ENCODE data around the gene SHMT2. TPM values are rescaled to one million over a fixed set of nuclear protein-coding genes. Genes with fewer than 3 reads are reported as not detected.

The SHMT2 gene
- total RNA-seq, 1 donor from 2014 or later, result 90.2 TPM

GRCh38 chr12:57224973-57225679, 4.4 kb upstream of the SHMT2 start:
- Mint-ChIP-seq H3K36me3 (no peaks in the 10 kb centered on the region), H3K9me3 (peaks cover 7% of the 10 kb centered on the region), H3K4me1 (peaks cover 49% of the 10 kb centered on the region), H3K27me3 (ENCODE audit: insufficient read depth, low read depth) (peaks cover 72% of the 10 kb centered on the region), H3K27ac (no peak overlapping the region), H3K4me3 (peak overlapping the region; percentile 8)
- H3K9me3 ChIP-seq (ENCODE audit: low read depth), result no peaks in the 10 kb centered on the region
- peaks cover 36% of the 10 kb centered on the region for H3F3A ChIP-seq (ENCODE audit: low read depth)
- H3K4me1 ChIP-seq, result peaks cover 41% of the 10 kb centered on the region
- no peaks in the 10 kb centered on the region for H3K36me3 ChIP-seq
- TF ChIP-seq EZH2phosphoT487 (IDR thresholded peaks at IDR 0.05) (peak; percentile 77), EZH2 (IDR thresholded peaks at IDR 0.05) (peak; percentile 93), CTCF (IDR thresholded peaks at IDR 0.05) (peak; percentile 86)
- H4K20me1 ChIP-seq (ENCODE audit: low read depth), result peaks cover 37% of the 10 kb centered on the region
- no peak overlapping the region for H3K27ac ChIP-seq
- H3K4me2 ChIP-seq, result no peak overlapping the region
- no peak overlapping the region for H3K9ac ChIP-seq
- H2AFZ ChIP-seq (replicated peaks), result no peak overlapping the region
- peak; percentile 81 for DNase-seq (ENCODE audit: low spot score)
- H3K27me3 ChIP-seq, result peaks cover 92% of the 10 kb centered on the region
- no peak overlapping the region for H3K4me3 ChIP-seq
- peaks cover 3% of the 10 kb centered on the region for H3K79me2 ChIP-seq (ENCODE audit: low read depth)

GRCh38 chr12:57225680-57226210, 3.8 kb upstream of the SHMT2 start:
- Histone ChIP-seq H3K4me3 (no peak overlapping the region), H3K9me3 (ENCODE audit: low read depth) (no peaks in the 10 kb centered on the region), H3K79me2 (ENCODE audit: low read depth) (peaks cover 9% of the 10 kb centered on the region), H3K4me2 (peak overlapping the region; percentile 90), H3K36me3 (no peaks in the 10 kb centered on the region), H3K4me1 (peaks cover 40% of the 10 kb centered on the region), H3K27ac (no peak overlapping the region), H2AFZ (replicated peaks) (no peak overlapping the region), H3K27me3 (peaks cover 86% of the 10 kb centered on the region), H3F3A (ENCODE audit: low read depth) (peaks cover 30% of the 10 kb centered on the region), H4K20me1 (ENCODE audit: low read depth) (peaks cover 38% of the 10 kb centered on the region), H3K9ac (no peak overlapping the region)
- peaks cover 7% of the 10 kb centered on the region for H3K9me3 Mint-ChIP-seq
- H3K4me1 Mint-ChIP-seq, result peaks cover 52% of the 10 kb centered on the region
- H3K36me3 Mint-ChIP-seq, result no peaks in the 10 kb centered on the region
- peak overlapping the region; percentile 24 for H3K4me3 Mint-ChIP-seq
- DNase-seq (ENCODE audit: low spot score), result no peak
- peaks cover 71% of the 10 kb centered on the region for H3K27me3 Mint-ChIP-seq (ENCODE audit: insufficient read depth, low read depth)
- no peak overlapping the region for H3K27ac Mint-ChIP-seq
- TF ChIP-seq EZH2 (IDR thresholded peaks at IDR 0.05) (peak; percentile 9), EZH2phosphoT487 (IDR thresholded peaks at IDR 0.05) (no peak)

GRCh38 chr12:57226588-57227314, 2.8 kb upstream of the SHMT2 start:
- Mint-ChIP-seq H3K36me3 (peaks cover under 1% of the 10 kb centered on the region), H3K4me1 (peaks cover 53% of the 10 kb centered on the region), H3K27me3 (ENCODE audit: insufficient read depth, low read depth) (peaks cover 62% of the 10 kb centered on the region), H3K27ac (no peak overlapping the region), H3K9me3 (peaks cover 4% of the 10 kb centered on the region), H3K4me3 (peak overlapping the region; percentile 82)
- H3K36me3 ChIP-seq, result no peaks in the 10 kb centered on the region
- peak overlapping the region; percentile 90 for H3K4me2 ChIP-seq
- H3K9ac ChIP-seq, result no peak overlapping the region
- TF ChIP-seq EZH2 (IDR thresholded peaks at IDR 0.05) (peak; percentile 74), EZH2phosphoT487 (IDR thresholded peaks at IDR 0.05) (peak; percentile 34), CTCF (IDR thresholded peaks at IDR 0.05) (no peak)
- peaks cover 38% of the 10 kb centered on the region for H4K20me1 ChIP-seq (ENCODE audit: low read depth)
- DNase-seq (ENCODE audit: low spot score), result peak; percentile 74
- peaks cover 76% of the 10 kb centered on the region for H3K27me3 ChIP-seq
- H3K79me2 ChIP-seq (ENCODE audit: low read depth), result peaks cover 17% of the 10 kb centered on the region
- H3K27ac ChIP-seq, result no peak overlapping the region
- peaks cover 27% of the 10 kb centered on the region for H3F3A ChIP-seq (ENCODE audit: low read depth)
- H2AFZ ChIP-seq (replicated peaks), result no peak overlapping the region
- H3K4me1 ChIP-seq, result peaks cover 32% of the 10 kb centered on the region
- H3K4me3 ChIP-seq, result peak overlapping the region; percentile 43
- H3K9me3 ChIP-seq (ENCODE audit: low read depth), result no peaks in the 10 kb centered on the region
